ENCODE measurements around the gene NOC4L. TPM values are rescaled to one million over a fixed set of nuclear protein-coding genes. Genes with fewer than 3 reads are reported as not detected.
"Not testable (repeated sequence)": the region's sequence is repeated elsewhere in the genome, so short reads cannot be mapped to it uniquely, and the experiment has no call there.

NOC4L gene
- total RNA-seq, 1 donor from 2014 or later = 11.1 TPM

GRCh38 chr12:132180648-132181546 lies 36.6 kb downstream of the NOC4L start:
- DNase-seq (ENCODE audit: low read depth) = no peak

GRCh38 chr12:132181570-132182200 lies 37.4 kb downstream of the NOC4L start:
- DNase-seq (ENCODE audit: low read depth) = no peak

DNA sequence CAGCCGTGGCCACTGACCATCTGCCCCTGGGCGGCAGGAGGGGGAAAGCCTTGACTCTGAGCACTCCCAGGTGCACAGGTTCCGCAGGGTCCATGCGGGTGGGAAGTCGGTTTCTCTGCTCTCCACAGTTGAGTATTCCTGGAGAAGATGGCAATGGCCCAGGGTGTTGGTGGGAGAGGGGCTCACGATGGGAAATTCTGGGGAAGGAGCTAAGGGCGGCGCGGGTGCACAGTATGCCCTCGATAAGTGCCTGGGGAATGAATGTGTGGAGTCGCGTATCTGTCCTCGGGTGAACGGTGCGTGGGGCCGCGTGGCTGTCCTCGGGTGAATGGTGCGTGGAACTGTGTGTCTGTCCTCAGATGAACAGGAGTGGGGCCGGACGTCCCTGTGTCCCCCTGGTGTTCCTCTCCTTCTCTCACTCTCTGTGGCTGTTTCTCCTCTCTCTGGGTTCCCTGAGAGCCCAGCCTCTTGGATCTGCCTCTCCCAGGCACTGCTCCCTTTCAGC lies 38.0 kb downstream of the NOC4L start:
- no peak for DNase-seq (ENCODE audit: low read depth)

DNA sequence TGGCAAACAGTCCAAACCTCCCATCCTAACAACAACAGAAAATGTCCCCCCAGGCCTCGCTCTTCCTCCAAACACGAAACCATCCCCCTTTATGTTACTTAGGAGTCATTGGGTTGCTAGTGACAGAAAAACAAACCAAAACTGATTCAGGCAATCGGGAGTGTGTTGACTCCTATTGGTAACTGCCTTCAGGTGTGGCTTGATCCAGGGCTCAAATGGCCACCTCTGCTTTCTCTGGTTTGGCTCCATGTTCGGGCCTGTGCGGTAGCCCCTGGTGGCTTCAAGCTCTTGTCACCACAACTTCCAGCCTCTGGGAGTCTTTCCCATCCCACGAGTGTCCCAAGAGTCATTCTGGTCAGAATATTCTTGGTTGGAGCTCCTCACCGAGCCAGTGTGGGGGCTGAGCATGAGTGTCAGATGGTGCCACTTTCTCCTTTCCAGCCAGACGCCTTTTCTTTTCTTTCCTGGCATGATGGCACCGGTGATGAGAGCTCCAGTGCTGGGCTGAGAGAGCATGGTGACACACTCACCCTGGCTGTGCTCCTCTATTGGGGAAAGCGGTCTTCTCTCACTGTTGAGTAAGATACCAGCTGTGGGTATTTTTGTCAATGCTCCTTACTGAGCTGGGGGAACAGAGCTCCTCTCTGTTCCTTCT lies 38.6 kb downstream of the NOC4L start:
- DNase-seq (ENCODE audit: low read depth) = no peak

GRCh38 chr12:132185705-132186104 lies 41.4 kb downstream of the NOC4L start:
- no peak for DNase-seq (ENCODE audit: low read depth)

DNA sequence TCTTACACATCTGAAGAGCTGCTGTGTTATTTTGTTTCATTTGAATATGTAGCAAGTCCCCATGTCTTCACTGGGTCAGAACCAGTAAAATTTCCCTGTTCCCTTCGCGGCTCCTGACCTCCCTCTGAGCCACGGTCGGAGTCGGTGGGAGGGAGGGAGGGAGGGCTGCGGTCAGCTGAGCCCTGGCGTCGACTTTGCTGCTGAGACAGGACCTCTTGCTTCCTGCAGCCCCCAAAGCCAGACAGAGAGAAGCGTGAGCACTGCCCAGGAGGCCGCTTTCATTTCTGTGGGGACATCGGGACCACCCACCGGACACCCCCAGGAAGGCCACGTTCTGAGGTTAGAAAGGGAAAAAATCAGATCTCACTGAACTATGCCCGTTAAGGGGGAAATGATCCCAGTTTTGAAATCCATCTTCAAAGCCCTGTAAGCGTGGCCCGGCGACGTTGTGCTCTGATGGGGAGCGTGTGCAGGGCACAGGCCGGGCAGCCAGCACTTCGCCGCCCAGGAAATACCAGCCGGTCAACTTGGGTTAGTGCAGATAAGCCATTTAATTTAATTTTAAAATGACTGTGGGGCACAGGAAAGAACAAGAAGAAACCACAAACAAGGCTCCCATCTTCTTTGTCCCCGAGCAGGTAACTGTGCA lies 42.1 kb downstream of the NOC4L start:
- DNase-seq (ENCODE audit: low read depth) = no peak

- DNase-seq (ENCODE audit: low read depth) = no peak
These were observed 42.8 kb downstream of the NOC4L start for GRCh38 chr12:132186857-132187620.

- no peak for DNase-seq (ENCODE audit: low read depth)
These were observed 43.6 kb downstream of the NOC4L start for GRCh38 chr12:132187646-132188450.

GRCh38 chr12:132188451-132188901 lies 44.2 kb downstream of the NOC4L start:
- DNase-seq (ENCODE audit: low read depth) = no peak

- no peak for DNase-seq (ENCODE audit: low read depth)
These were observed 44.7 kb downstream of the NOC4L start for GRCh38 chr12:132188916-132189325.

DNA sequence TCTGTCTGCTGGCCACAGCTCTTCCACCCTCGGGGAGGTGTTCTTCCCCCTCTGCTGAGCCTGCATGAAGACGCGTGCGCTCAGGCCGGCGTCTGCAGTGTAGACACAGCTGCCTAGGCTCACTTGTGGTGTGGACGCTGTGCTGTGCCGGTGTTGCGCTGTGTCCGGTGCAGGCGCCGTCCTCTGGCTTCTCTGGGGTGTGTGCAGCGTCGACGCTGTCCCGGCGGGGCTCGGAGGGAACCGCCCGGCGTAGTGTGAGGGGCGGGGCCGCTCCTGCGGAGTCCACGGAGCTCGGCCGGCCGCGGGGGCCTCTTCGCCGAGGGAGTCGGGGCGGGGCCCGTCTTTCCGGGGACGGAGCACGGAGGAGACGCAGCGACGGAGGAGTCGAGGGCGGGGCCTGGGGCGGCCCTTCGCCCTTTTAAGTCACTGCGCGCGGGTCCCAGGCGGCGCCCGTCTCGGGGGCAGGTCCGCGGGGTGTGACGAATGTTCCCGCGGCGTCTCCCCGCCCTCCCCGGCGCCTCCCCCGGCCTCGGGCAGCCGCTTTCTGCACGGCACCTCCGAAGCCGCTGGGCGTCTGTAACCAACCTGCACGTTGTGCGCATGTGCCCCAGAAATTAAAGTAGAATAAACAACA lies 45.2 kb downstream of the NOC4L start:
- peak; percentile 83 for DNase-seq (ENCODE audit: low read depth)

- DNase-seq (ENCODE audit: low read depth) = no peak
These were observed 45.9 kb downstream of the NOC4L start for GRCh38 chr12:132190012-132190755.

DNA sequence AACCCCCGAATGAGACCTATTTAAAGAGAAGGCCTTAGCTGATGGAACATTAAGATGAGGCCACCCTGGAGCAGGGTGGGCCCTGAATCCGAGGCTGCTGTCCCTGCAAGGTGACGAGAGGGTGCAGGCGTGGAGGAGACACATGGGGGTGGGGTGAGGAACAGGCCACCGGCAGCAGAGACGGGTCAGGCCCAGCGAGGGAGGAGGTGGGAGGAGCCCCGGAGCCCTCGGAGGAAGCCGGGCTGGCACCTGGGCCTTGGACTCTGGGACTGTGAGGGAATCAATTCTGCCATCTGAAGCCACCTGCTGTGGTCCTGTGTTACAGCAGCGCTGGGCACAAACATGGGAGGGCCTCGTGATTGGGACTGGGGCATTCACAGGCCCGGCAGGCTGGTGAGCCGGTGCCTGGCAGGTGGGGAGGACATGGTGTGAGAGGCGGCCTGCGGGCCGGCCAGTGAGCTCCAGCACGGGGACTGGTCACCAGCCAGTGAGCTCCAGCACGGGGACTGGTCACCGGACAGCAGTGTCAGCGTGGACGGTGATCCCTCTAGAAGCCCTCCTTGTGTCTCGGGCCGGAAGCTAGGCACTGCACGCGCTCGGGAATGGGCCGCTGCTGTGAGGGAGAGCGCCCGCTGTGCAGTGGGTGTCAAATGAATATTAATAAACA lies 46.7 kb downstream of the NOC4L start:
- no peak for DNase-seq (ENCODE audit: low read depth)

DNA sequence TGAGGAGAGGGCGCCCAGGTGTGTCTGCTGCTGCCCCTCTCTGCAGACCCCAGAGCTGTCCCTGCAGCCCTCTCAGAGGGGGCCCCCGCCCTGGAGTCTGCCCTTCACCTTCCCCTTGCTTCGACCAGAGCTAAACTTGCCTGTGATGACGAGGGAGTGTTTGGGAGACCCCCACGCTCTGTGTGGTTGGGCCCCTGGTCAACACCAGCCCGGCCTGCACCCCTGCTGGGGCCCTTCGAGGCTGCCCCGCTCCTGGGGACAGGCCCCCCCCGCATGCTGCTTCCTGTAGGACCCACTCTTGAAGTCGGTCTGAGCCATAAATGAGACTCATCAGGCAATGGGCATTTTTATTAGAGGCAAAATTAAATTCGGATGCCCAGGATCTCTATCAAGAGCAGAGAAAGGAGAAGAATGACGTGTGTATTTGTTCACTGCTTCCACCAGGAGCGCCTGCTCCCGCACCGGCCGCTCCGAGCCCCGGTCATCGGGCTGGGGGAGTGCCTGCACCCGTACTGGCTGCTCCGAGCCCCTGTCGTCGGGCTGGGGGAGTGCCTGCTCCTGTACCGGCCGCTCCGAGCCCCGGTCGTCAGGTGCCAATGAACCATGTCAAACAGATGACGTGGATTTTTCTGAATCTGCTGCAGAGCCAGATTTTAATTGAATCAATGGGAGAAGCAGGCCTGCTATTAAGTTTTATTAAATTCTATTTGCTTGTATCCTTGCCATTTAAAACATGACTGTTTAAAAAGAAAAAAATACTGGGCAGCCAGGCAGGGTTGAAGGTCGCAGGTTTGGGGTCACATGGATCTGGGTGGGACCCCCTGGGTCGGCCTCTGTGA lies 47.7 kb downstream of the NOC4L start:
- DNase-seq (ENCODE audit: low read depth) = no peak

GRCh38 chr12:132194056-132194455 lies 49.8 kb downstream of the NOC4L start:
- DNase-seq (ENCODE audit: low read depth) = no peak

DNA sequence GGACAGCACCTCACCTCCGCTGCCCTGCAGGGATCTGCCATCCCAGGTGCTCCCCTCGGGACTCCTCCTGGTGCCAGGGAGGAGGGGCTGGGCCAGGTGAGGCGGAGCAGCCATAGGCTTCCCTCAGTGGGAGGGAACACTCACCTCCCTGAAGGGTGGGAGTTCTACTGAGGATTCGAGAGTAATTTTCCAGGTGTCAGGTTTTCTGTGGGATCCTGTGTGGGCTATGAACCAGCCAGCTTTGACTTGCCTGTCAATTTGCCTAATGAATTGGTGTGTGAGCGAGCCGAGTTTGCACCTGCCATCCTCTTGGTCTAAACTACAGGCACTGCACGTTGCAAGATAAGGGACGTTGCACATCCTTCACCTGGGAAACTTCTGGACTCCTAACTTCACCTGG lies 50.3 kb downstream of the NOC4L start:
- DNase-seq (ENCODE audit: low read depth) = no peak

GRCh38 chr12:132195242-132195641 lies 51.0 kb downstream of the NOC4L start:
- not testable (repeated sequence) for DNase-seq (ENCODE audit: low read depth)
